GM06990 (cell line): Measurements from ENCODE around the gene WNT6.

Source experiments
- DNase-seq: peaks from one replicate; pipeline ENCODE4 v3.0.0-alpha.2; 2011; ENCODE audit not compliant: insufficient read length; ENCODE audit errors: extremely low read depth
- H3K27me3 ChIP-seq: replicated peaks from 2 replicates; pipeline ENCODE4 v1.6.0; 2011; ENCODE audit warnings: low read length; ENCODE audit not compliant: control insufficient read depth, insufficient read depth
- H3K36me3 ChIP-seq: 2 replicates; pipeline ENCODE4 v1.5.1; 2011; ENCODE audit warnings: low read length; ENCODE audit not compliant: control insufficient read depth, insufficient read depth
- H3K4me3 ChIP-seq: replicated peaks from 2 replicates; pipeline ENCODE4 v1.5.1; 2011; ENCODE audit warnings: low read depth, mild to moderate bottlenecking, control low read depth, low read length
- CTCF ChIP-seq: IDR thresholded peaks from 2 replicates; pipeline ENCODE4 v1.5.1; 2011; ENCODE audit warnings: low read length, control low read depth, mild to moderate bottlenecking, inconsistent platforms; ENCODE audit not compliant: insufficient read depth, poor library complexity, severe bottlenecking

The WNT6 gene

GRCh38 chr2:218859556-218859987 is at the start of gene WNT6:
TSS of gene WNT6 (plus strand) at chr2:218859805. CDS start at chr2:218860038, 233 bp downstream.
- H3K27me3 ChIP-seq: peaks cover 6% of the 10 kb centered on the region
- DNase-seq: no peak
- H3K4me3 ChIP-seq: no peak within 1 kb of the TSS
- no peaks in the 10 kb centered on the region for H3K36me3 ChIP-seq
- no peak for TF ChIP-seq CTCF

GRCh38 chr2:218810256-218810655 is 49.3 kb upstream of the WNT6 start:
- Histone ChIP-seq H3K4me3 (no peak overlapping the region), H3K36me3 (no peaks in the 10 kb centered on the region)
- no peak for DNase-seq

GRCh38 chr2:218811382-218811781 is 48.2 kb upstream of the WNT6 start:
- H3K36me3 ChIP-seq: no peaks in the 10 kb centered on the region
- H3K4me3 ChIP-seq: no peak overlapping the region
- no peaks in the 10 kb centered on the region; the same call in 1 of the 2 replicates for H3K27me3 ChIP-seq
- DNase-seq: no peak
- no peak for TF ChIP-seq CTCF

More at GRCh38 chr2:218810256-218810655, 49.3 kb upstream of the WNT6 start:
- no peaks in the 10 kb centered on the region; the same call in 1 of the 2 replicates for H3K27me3 ChIP-seq
- TF ChIP-seq CTCF: no peak

GRCh38 chr2:218812096-218812815 is 47.3 kb upstream of the WNT6 start:
- Histone ChIP-seq H3K36me3 (no peaks in the 10 kb centered on the region), H3K27me3 (no peaks in the 10 kb centered on the region; the same call in 1 of the 2 replicates), H3K4me3 (no peak overlapping the region)
- no peak for TF ChIP-seq CTCF
- DNase-seq: no peak

- Histone ChIP-seq H3K27me3 (no peaks in the 10 kb centered on the region; the same call in 1 of the 2 replicates), H3K4me3 (no peak overlapping the region), H3K36me3 (no peaks in the 10 kb centered on the region)
- no peak for DNase-seq
- TF ChIP-seq CTCF: no peak
Observed at GRCh38 chr2:218812861-218813260, 46.7 kb upstream of the WNT6 start.
